GM19240 (cell line): ENCODE results near the gene SRRM1.
"Not testable (repeated sequence)": the region's sequence is repeated elsewhere in the genome, so short reads cannot be mapped to it uniquely, and the experiment has no call there.

Experiments
- DNase-seq: peaks from one replicate; pipeline ENCODE4 v3.0.0; 2011; ENCODE audit warnings: low spot score; ENCODE audit not compliant: insufficient read length

Gene SRRM1

DNA sequence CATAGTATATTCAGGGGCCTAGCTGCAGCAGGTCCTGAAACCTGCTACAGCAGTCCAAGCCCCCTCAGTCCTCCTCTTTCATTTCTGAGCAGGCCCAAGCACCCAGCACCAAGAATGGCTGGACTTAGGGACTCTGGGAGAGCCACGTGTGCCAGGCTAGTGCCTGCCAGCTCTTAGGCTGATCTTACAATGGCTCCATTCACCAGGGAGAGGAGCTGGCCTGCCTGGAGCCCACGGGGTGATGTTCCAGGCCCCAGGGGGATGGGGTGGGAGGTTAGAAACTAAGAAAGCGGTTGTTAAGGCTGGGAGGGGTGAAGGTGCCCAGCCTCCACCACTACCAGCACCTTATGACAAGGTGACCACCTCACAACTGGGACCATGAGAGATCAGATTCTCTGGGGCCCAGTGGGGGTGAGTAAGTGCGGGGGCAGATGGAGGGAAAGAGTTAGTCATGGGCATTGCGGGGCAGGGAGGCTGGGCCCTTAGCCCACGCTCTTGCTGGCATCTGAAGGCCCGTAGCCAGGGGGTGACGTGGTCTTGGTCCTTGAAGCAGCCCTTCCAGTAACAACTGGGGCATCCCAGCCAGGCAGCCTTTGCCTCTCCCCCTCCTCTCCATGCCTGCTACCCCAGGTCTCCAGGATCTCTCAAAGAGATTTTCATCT, 71.9 kb downstream of the SRRM1 start:
- no peak for DNase-seq

DNA sequence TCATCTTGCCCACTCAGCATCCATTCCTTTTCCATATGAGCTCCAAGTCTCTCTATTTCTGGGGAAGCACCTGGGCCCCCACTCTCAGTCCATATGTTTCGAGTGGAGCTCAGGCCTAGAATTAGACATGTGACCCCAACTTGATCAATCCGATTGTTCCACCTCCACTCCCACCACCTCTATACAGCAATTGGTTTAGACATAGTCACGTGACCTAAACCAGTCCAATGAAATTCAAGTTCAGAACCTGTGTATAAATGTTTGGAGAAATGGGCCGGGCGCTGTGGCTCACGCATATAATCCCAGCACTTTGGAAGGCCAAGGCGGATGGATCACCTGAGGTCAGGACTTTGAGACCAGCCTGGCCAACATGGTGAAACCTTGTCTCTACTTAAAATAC, 72.6 kb downstream of the SRRM1 start:
- no peak for DNase-seq

DNA sequence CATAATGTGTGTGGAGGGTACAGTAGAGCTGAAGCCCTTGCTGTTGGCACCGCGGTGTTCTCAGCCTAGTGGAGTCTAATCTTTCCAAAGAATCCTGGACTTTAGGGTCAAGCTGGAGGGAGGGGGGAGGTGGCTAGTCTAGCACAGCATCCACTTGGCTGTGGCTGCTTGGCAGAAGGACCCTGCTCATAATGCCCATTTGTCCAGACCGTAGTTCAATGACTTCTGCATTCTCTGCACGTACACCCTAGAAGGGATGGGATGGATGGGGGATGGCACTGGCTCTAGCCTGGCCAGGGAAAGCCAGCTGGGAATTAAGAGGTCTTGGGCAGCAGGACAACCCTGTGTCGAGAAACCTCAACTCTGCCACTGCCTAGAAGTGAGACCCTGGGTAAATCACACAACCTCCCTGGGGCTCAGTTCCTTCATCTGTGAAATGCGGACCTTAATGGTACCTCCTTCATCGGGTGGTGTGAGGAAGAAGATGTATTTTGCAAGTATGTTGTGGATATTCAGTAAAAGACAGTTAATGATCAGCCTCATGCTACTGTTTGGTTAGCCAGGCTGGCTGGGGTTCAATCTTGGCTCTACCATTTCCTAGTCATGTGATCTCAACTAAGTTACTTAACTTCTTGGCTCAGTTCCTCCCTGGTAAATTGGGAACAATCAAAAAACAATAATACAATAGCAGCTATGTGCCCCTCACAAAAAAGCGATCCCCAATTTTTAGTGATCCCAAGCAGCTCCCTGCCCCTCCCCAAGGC, 75.0 kb downstream of the SRRM1 start:
- no peak for DNase-seq

DNA sequence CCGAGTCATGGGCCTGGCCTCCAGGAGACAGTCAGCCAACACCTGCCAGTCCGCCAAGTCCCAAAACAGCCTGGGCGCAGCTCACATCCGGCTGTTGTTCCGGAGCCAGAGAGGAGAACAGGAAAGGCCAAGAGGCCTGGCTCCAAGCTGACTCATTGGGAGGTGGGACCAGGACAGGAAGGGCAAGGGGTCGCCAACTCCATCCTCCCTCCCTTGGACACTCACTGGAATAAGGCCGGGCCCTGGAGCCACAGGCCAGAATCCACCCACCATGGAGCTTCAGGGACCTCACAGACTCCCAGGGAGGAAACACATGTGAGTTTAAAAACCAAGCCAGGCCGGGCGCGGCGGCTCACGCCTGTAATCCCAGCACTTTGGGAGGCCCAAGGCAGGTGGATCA, 77.0 kb downstream of the SRRM1 start:
- no peak for DNase-seq

DNA sequence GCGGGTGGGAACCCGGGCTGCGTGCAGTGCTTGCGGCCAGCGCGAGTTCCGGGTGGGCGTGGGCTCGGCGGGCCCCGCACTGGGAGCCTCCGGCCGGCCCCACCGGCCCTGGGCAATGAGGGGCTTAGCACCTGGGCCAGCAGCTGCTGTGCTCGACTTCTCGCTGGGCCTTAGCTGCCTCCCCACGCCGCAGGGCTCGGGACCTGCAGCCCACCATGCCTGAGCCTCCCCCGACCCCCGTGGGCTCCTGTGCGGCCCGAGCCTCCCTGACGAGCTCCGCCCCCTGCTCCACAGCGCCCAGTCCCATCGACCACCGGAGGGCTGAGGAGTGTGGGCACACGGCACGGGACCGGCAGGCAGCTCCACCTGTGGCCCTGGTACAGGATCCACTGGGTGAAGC, 78.4 kb downstream of the SRRM1 start:
- no peak for DNase-seq

DNA sequence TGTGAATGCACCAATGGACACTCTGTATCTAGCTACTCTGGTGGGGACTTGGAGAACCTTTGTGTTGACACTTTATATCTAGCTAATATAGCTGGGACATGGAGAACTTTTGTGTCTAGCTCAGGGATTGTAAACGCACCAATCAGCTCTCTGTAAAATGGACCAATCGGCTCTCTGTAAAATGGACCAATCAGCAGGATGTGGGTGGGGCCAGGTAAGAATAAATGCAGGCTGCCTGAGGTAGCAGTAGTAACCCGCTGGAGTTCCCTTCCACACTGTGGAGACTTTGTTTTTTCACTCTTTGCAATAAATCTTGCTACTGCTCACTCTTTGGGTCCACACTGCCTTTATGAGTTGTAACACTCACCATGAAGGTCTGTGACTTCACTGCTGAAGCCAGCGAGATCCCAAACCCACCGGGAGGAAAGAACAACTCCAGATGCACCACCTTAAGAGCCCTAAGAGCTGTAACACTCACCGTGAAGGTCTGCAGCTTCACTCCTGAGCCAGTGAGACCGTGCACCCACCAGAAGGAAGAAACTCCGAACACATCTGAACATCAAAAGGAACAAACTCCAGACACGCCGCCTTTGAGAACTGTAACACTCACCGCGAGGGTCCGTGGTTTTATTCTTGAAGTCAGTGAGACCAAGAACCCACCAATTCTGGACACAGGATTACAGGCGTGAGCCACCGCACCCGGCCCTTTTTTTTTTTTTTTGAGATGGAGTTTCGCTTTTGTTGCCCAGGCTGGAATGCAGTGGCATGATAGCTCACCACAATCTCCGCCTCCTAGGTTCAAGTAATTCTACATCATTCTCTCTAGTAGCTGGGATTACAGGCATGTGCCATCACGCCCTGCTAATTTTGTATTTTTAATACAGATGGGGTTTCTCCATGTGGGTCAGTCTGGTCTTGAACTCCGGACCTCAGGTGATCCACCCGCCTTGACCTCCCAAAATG, 79.3 kb downstream of the SRRM1 start:
- not testable (repeated sequence) for DNase-seq
